Astrocyte (in vitro differentiated cells and primary cell): ENCODE results near the gene METTL9. TPM values are rescaled to one million over a fixed set of nuclear protein-coding genes. Genes with fewer than 3 reads are reported as not detected.
"Not testable (repeated sequence)": the region's sequence is repeated elsewhere in the genome, so short reads cannot be mapped to it uniquely, and the experiment has no call there.

ENCODE experiments used
- DNase-seq: peaks from one replicate; pipeline ENCODE4 v3.0.0-alpha.2; 2010; ENCODE audit warnings: low read depth
- FAIRE-seq: peaks from 2 replicates; lab custom pipeline; 2011; peaks lifted over from hg19 to GRCh38; lab: Jason Lieb, UNC
- H2AFZ ChIP-seq: 2 replicates; pipeline ENCODE4 v1.6.0; 2012; ENCODE audit warnings: low read depth, low read length, inconsistent platforms
- H3K27ac ChIP-seq: 2 replicates; pipeline ENCODE4 v1.5.1; 2011; ENCODE audit warnings: low read depth, low read length, inconsistent platforms
- H3K27me3 ChIP-seq: 2 replicates; pipeline ENCODE4 v1.6.0; 2011; ENCODE audit warnings: low read length, inconsistent platforms; ENCODE audit not compliant: insufficient read depth
- H3K36me3 ChIP-seq: 2 replicates; pipeline ENCODE4 v1.5.1; 2011; ENCODE audit warnings: low read length, inconsistent platforms; ENCODE audit not compliant: insufficient read depth
- H3K4me1 ChIP-seq: 2 replicates; pipeline ENCODE4 v1.5.1; 2011; ENCODE audit warnings: low read length, inconsistent platforms; ENCODE audit not compliant: insufficient read depth
- H3K4me2 ChIP-seq: 2 replicates; pipeline ENCODE4 v1.6.0; 2012; ENCODE audit warnings: low read length, inconsistent platforms
- H3K4me3 ChIP-seq: 2 replicates; pipeline ENCODE4 v1.5.1; 2011; ENCODE audit warnings: low read depth, mild to moderate bottlenecking, low read length, inconsistent platforms; ENCODE audit not compliant: insufficient read depth
- H3K79me2 ChIP-seq: 2 replicates; pipeline ENCODE4 v1.6.0; 2012; ENCODE audit warnings: mild to moderate bottlenecking, low read length, inconsistent platforms; ENCODE audit not compliant: insufficient read depth
- H3K9ac ChIP-seq: 2 replicates; pipeline ENCODE4 v1.6.0; 2012; ENCODE audit warnings: mild to moderate bottlenecking, low read length, inconsistent platforms
- H3K9me3 ChIP-seq: 2 replicates; pipeline ENCODE4 v1.5.1; 2012; ENCODE audit warnings: low read depth, mild to moderate bottlenecking, low read length, inconsistent platforms; ENCODE audit not compliant: insufficient read depth
- H4K20me1 ChIP-seq: 2 replicates; pipeline ENCODE4 v1.6.0; 2012; ENCODE audit warnings: low read length, inconsistent platforms; ENCODE audit not compliant: insufficient read depth
- H3K27ac Mint-ChIP-seq: one replicate; pipeline ENCODE4 v1.8.0; 2021; ENCODE audit warnings: mild to moderate bottlenecking, mixed read lengths; ENCODE audit not compliant: unreplicated experiment
- H3K27me3 Mint-ChIP-seq: one replicate; pipeline ENCODE4 v1.8.0; 2021; ENCODE audit warnings: low read depth, mixed read lengths; ENCODE audit not compliant: unreplicated experiment
- H3K36me3 Mint-ChIP-seq: one replicate; pipeline ENCODE4 v1.8.0; 2021; ENCODE audit warnings: low read depth, mixed read lengths; ENCODE audit not compliant: unreplicated experiment
- H3K4me1 Mint-ChIP-seq: one replicate; pipeline ENCODE4 v1.8.0; 2021; ENCODE audit warnings: low read depth, mixed read lengths; ENCODE audit not compliant: unreplicated experiment
- H3K4me3 Mint-ChIP-seq: one replicate; pipeline ENCODE4 v1.8.0; 2021; ENCODE audit warnings: mild to moderate bottlenecking, moderate library complexity, mixed read lengths; ENCODE audit not compliant: unreplicated experiment
- H3K9me3 Mint-ChIP-seq: one replicate; pipeline ENCODE4 v1.8.0; 2021; ENCODE audit warnings: mild to moderate bottlenecking, mixed read lengths; ENCODE audit not compliant: unreplicated experiment
- CTCF ChIP-seq: IDR thresholded peaks from 2 replicates; pipeline ENCODE4 v1.5.1; 2011; ENCODE audit warnings: low read depth, mild to moderate bottlenecking, inconsistent platforms, low read length, moderate library complexity; ENCODE audit not compliant: insufficient read depth
- EZH2 ChIP-seq: IDR thresholded peaks from 2 replicates; pipeline ENCODE4 v1.6.1; 2012; ENCODE audit warnings: mild to moderate bottlenecking, low read length, inconsistent platforms; ENCODE audit not compliant: insufficient read depth
- total RNA-seq: library from RNA; stranded (reverse); gene quantifications from 2 replicates; pipeline ENCODE4 v1.2.1, GENCODE V29; 2021

METTL9 gene
- total RNA-seq, 1 donor from 2014 or later = 88.1 TPM

GRCh38 chr16:21580807-21581206 is 18.6 kb upstream of the METTL9 start:
- Histone ChIP-seq H3K4me1 (no peaks in the 10 kb centered on the region), H4K20me1 (no peaks in the 10 kb centered on the region), H3K9ac (no peak overlapping the region), H3K9me3 (no peaks in the 10 kb centered on the region), H3K27ac (no peak overlapping the region), H3K27me3 (peaks cover 10% of the 10 kb centered on the region), H3K79me2 (no peaks in the 10 kb centered on the region), H2AFZ (no peak overlapping the region), H3K36me3 (no peaks in the 10 kb centered on the region), H3K4me3 (no peak overlapping the region), H3K4me2 (no peak overlapping the region)
- no peak for FAIRE-seq
- Mint-ChIP-seq H3K9me3 (no peaks in the 10 kb centered on the region), H3K27me3 (no peaks in the 10 kb centered on the region), H3K4me1 (no peaks in the 10 kb centered on the region), H3K4me3 (no peak overlapping the region), H3K36me3 (no peaks in the 10 kb centered on the region), H3K27ac (no peak overlapping the region)
- TF ChIP-seq CTCF = no peak
- TF ChIP-seq EZH2 = no peak
- no peak for DNase-seq

- H4K20me1 ChIP-seq = no peaks in the 10 kb centered on the region
- H3K27me3 ChIP-seq = peaks cover 2% of the 10 kb centered on the region
- no peak overlapping the region for H3K9ac ChIP-seq
- H3K36me3 ChIP-seq = no peaks in the 10 kb centered on the region
- Mint-ChIP-seq H3K27me3 (no peaks in the 10 kb centered on the region), H3K36me3 (no peaks in the 10 kb centered on the region), H3K9me3 (no peaks in the 10 kb centered on the region), H3K4me3 (no peak overlapping the region), H3K27ac (no peak overlapping the region), H3K4me1 (peaks cover 4% of the 10 kb centered on the region)
- H3K9me3 ChIP-seq = no peaks in the 10 kb centered on the region
- H3K4me3 ChIP-seq = no peak overlapping the region
- no peak overlapping the region for H2AFZ ChIP-seq
- FAIRE-seq = no peak
- TF ChIP-seq EZH2 = no peak
- no peak for TF ChIP-seq CTCF
- H3K27ac ChIP-seq = no peak overlapping the region
- H3K4me2 ChIP-seq = no peak overlapping the region
- no peak for DNase-seq
- no peaks in the 10 kb centered on the region for H3K4me1 ChIP-seq
- no peaks in the 10 kb centered on the region for H3K79me2 ChIP-seq
These were observed 14.6 kb upstream of the METTL9 start for GRCh38 chr16:21584817-21585216.

- FAIRE-seq, DNase-seq: not testable (repeated sequence)
These were observed 10.8 kb upstream of the METTL9 start for GRCh38 chr16:21588593-21588992.

More at GRCh38 chr16:21588593-21588992, 10.8 kb upstream of the METTL9 start:
- not testable (repeated sequence) for H3K27me3 ChIP-seq, H3K4me2 ChIP-seq, H3K27ac ChIP-seq, H2AFZ ChIP-seq, H3K4me3 ChIP-seq, H3K4me1 Mint-ChIP-seq, H3K36me3 Mint-ChIP-seq, H3K27ac Mint-ChIP-seq, H3K36me3 ChIP-seq, H3K79me2 ChIP-seq, H4K20me1 ChIP-seq, H3K4me3 Mint-ChIP-seq, H3K9me3 Mint-ChIP-seq, H3K4me1 ChIP-seq, H3K9me3 ChIP-seq, H3K27me3 Mint-ChIP-seq, H3K9ac ChIP-seq
